Nucleus accumbens (tissue), 56 donors: Measurements from ENCODE around the gene MYO1D.
A peak's percentile ranks its signal among the peaks of the same experiment; 100 is the strongest.
"Not testable (repeated sequence)": the region's sequence is repeated elsewhere in the genome, so short reads cannot be mapped to it uniquely, and the experiment has no call there.

ENCODE experiments used
- DNase-seq, 56 donors: peaks; one replicate each; lab custom pipeline; 2025; lab: John Stamatoyannopoulos, UW

Gene MYO1D

DNA sequence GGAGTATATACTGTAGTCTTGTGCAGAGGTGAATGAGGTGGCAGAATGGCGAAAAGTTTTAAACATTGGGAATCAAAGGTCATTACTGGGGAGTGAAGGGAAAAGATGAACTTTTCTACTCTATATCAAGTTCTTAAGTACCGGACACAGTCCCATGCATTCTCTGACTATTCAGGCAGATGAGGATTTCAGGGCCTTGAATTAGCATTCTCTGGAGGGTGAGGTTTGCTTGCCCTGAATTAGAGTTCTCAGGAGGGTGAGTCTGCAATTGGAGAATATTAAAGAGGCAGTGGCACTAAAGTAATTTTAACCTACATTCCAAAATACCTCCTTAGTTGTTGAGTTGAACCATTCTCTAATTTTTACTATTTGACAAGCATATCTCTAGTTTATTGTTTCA is 423.6 kb downstream of the MYO1D start:
- no peak for DNase-seq

DNA sequence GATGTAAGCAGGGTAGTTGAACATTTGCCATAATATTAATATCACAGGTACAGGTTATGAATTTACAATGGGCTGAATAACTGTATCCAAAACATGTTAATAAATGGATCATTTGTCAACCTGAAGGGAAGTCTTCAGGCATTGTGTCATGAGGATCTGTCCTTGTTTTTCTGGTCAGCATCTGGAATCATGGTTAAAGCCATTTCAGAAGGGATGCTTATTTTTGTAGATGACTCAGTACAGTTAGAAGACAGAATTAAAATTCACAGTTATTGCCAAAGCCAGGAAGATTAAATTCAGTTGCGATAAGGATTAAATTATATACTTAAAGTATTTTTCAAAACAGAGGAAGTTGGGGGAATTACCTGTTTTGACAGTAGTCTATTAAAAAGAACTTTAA is 424.6 kb downstream of the MYO1D start:
- no peak for DNase-seq

DNA sequence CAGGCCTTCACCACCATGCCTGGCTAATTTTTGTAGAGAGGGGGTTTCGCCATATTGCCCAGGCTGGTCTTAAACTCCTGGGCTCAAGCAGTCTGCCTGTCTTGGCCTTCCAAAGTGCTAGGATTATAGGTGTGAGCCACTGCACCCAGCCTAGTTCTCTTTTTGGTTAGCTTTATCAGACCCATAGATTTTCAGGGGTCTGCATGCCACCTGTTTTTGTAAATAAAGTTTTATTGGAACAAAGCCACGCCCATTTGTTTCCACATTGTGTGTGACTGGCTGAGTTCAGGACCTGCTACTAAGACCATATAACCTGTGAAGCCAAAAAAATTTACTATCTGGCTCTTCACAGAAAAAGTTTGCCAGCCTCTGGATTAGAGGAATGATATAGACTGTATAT is 425.0 kb downstream of the MYO1D start:
- DNase-seq = no peak

DNA sequence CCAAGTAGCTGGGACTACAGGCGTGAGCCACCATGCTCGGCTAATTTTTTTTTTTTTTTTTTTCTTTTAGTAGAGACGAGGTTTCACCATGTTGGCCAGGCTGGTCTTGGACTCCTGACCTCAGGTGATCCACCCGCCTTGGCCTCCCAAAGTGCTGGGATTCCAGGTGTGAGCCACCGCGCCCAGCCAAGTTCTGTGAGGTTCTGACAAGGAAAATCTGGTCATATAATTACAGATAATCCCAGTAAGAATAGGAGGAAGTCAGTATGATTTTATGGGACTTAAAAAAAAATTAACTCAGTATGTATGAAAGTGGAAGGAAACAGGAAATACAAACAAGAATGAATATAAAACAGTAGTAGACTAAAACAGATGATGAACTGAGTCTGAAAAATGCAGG is 426.5 kb downstream of the MYO1D start:
- not testable (repeated sequence) for DNase-seq

GRCh38 chr17:32449963-32450362 is 427.0 kb downstream of the MYO1D start:
- no peak for DNase-seq

GRCh38 chr17:32446949-32447348 is 430.0 kb downstream of the MYO1D start:
- no peak for DNase-seq

DNA sequence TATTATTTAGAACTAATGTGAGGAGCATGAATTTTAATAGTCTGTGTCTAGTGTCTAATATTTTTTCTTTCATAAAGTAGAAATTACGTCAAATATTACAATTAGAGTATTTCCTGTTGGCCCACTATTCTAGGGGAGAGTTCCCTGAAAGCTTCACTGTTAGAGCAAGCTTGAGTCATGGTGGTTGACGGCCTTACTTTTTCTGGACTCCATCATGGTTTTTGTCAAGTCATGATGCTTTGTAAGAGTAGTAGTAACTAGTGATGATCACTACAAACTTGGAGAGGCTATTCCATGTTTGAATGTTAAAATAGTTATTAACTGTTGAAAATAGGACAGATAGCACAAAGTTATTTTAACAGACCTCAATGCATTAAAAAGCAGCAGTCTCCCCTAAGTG is 431.0 kb downstream of the MYO1D start:
- no peak for DNase-seq

DNA sequence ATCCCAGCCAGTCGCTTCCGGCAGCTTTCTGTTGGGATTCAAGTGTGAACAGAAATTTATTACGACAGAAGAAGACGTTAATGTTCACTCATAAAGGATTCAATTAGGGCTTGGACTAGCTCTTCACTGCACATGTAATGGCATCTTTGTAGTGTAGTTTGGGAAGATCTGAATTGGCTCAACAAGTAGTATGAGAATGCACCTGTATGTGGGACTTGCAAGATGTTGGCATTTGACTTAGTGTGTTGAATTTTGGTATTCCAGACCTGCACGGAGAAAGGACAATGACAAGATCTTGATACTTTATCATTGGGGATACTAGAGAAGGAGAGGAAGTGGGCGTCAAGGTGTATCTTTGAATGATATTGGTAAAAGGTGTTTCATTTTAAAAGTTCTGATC is 431.4 kb downstream of the MYO1D start:
- no peak for DNase-seq

GRCh38 chr17:32445074-32445415 is 431.9 kb downstream of the MYO1D start:
- peak in 27 of 56 donors; percentile 13 to 68 (median 44) for DNase-seq

DNA sequence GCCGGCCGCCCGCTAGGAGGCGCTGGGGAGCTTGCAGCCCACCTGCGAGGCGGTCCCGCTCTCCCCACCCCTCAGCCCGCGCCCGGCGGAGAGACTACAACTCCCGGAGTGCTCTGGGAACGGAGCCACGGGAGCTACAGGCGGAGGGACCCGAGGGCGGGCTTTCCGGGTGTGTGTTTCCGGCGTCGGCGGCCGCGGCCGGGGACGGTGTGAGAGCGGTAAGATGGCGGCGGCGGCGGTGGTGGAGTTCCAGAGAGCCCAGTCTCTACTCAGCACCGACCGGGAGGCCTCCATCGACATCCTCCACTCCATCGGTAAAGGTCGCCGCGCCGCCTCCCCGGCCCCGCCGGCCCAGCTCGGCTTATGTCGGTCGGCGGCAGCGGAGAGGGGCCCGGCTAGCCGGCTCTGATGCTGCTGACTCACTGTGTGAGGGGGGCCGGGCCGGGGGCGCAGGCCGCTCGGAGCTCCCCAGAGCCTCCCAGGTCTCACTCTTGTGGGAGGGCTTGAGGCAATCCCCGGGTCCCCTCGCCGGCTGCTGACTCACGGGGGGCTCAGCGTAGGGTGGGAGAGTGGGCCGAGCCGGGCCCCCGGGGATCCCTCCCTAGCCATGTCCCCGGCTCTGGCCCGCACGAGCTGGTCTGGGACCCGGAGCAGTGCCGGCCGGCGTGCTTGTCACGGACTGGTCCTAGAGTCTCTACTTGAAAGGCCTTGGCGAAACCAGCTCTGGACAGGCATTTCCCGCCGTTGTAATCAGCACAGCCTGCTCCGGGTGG is 432.4 kb downstream of the MYO1D start, which contains the start of gene PSMD11:
PSMD11 (plus strand) TSS at position 210 of the 773 bp plus-strand sequence; CDS start at position 224, 14 bp downstream.
- DNase-seq = peak; percentile 74 to 98 (median 92)

DNA sequence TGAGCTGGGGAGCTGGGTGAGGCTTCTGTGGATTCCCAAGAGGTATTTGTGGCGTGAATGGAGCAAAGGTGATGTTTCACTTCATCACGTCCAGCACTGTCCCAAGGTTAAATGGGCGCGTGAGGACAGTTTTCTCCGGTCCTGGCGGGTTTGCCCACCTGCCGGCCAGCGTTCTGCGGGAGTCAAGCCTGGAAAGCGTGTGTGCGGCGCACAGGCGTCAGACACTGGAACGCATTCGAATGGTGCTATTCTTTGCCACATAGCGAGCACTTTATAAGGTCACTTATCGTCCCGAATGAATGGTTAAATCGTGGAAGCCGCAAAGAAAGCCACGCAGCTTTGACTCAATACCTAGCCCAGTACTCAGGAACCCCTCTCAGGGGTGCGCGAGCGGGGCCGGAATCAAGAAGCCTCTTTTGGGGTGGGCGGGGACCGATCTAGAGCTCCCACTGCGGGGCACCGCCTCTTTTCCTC is 433.1 kb downstream of the MYO1D start:
- DNase-seq = peak in 1 of 56 donors; percentile 8
